COLO829 (cell line): ENCODE results near the gene ROPN1L.
A peak's percentile ranks its signal among the peaks of the same experiment; 100 is the strongest.
"Not testable (repeated sequence)": the region's sequence is repeated elsewhere in the genome, so short reads cannot be mapped to it uniquely, and the experiment has no call there.

Experiments used
- DNase-seq: peaks from one replicate; pipeline ENCODE4 v3.0.0; 2012; ENCODE audit warnings: low spot score

Gene ROPN1L

GRCh38 chr5:10441083-10441991, at the start of gene ROPN1L:
TSS of gene ROPN1L (plus strand) at chr5:10441879. CDS start at chr5:10442168, 289 bp downstream.
- peak; percentile 74 for DNase-seq

GRCh38 chr5:10392567-10393328, 48.9 kb upstream of the ROPN1L start:
- not testable (repeated sequence) for DNase-seq

GRCh38 chr5:10393491-10393890, 48.2 kb upstream of the ROPN1L start:
- no peak for DNase-seq

GRCh38 chr5:10396552-10396951, 45.1 kb upstream of the ROPN1L start:
- DNase-seq = no peak

GRCh38 chr5:10399839-10400238, 41.8 kb upstream of the ROPN1L start:
- no peak for DNase-seq

GRCh38 chr5:10400411-10400810, 41.3 kb upstream of the ROPN1L start:
- DNase-seq = peak; percentile 57

GRCh38 chr5:10400831-10401230, 40.8 kb upstream of the ROPN1L start:
- no peak for DNase-seq

- no peak for DNase-seq
Measured at GRCh38 chr5:10401498-10401897, 40.2 kb upstream of the ROPN1L start.

- DNase-seq = no peak
Measured at GRCh38 chr5:10403829-10404228, 37.9 kb upstream of the ROPN1L start.

- no peak for DNase-seq
Measured at GRCh38 chr5:10406651-10407050, 35.0 kb upstream of the ROPN1L start.

- DNase-seq = no peak
Measured at GRCh38 chr5:10409504-10409903, 32.2 kb upstream of the ROPN1L start.

GRCh38 chr5:10410662-10411061, 31.0 kb upstream of the ROPN1L start:
- no peak for DNase-seq

- no peak for DNase-seq
Measured at GRCh38 chr5:10411336-10411735, 30.3 kb upstream of the ROPN1L start.

GRCh38 chr5:10416868-10417267, 24.8 kb upstream of the ROPN1L start:
- no peak for DNase-seq

GRCh38 chr5:10418654-10419345, 22.9 kb upstream of the ROPN1L start:
- no peak for DNase-seq

- DNase-seq = no peak
Measured at GRCh38 chr5:10420468-10420867, 21.2 kb upstream of the ROPN1L start.

GRCh38 chr5:10420932-10421331, 20.7 kb upstream of the ROPN1L start:
- DNase-seq = no peak

- no peak for DNase-seq
Measured at GRCh38 chr5:10421896-10422691, 19.6 kb upstream of the ROPN1L start.

GRCh38 chr5:10423022-10423421, 18.7 kb upstream of the ROPN1L start:
- no peak for DNase-seq

- no peak for DNase-seq
Measured at GRCh38 chr5:10424124-10424731, 17.5 kb upstream of the ROPN1L start.

GRCh38 chr5:10427201-10427600, 14.5 kb upstream of the ROPN1L start:
- peak; percentile 20 for DNase-seq
